HL-60 (cell line): Measurements from ENCODE around the gene DYNLT4.

ENCODE experiments used
- POLR2AphosphoS5 ChIP-seq: IDR thresholded peaks from 2 replicates; pipeline ENCODE4 v1.6.1; 2012; ENCODE audit warnings: low read depth
- TF ChIP-seq, protein P1 (sequence below): IDR thresholded peaks from one replicate; pipeline ENCODE4 v1.5.1; 2011; ENCODE audit warnings: low read length, control low read depth, inconsistent platforms; ENCODE audit not compliant: insufficient read depth

DNA sequence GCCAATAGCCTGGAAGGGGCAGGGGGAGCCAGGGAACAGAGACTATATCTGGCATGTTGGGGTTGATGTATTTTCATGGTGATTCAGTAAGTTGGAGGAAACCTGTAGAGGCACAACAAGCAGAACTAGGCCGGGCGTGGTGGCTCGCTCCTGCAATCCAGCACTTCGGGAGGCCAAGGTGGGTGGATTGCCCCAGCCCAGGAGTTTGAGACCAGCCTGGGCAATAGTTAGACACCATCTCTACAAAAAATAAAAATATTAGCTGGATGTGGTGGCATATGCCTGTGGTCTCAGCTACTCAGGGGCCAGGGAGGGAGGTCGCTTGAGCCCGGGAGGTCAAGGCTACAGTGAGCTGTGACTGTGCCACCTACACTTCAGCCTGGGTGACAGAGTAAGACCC lies 46.0 kb upstream of the DYNLT4 start:
- TF ChIP-seq POLR2AphosphoS5, result no peak
- TF ChIP-seq, protein P1, sequence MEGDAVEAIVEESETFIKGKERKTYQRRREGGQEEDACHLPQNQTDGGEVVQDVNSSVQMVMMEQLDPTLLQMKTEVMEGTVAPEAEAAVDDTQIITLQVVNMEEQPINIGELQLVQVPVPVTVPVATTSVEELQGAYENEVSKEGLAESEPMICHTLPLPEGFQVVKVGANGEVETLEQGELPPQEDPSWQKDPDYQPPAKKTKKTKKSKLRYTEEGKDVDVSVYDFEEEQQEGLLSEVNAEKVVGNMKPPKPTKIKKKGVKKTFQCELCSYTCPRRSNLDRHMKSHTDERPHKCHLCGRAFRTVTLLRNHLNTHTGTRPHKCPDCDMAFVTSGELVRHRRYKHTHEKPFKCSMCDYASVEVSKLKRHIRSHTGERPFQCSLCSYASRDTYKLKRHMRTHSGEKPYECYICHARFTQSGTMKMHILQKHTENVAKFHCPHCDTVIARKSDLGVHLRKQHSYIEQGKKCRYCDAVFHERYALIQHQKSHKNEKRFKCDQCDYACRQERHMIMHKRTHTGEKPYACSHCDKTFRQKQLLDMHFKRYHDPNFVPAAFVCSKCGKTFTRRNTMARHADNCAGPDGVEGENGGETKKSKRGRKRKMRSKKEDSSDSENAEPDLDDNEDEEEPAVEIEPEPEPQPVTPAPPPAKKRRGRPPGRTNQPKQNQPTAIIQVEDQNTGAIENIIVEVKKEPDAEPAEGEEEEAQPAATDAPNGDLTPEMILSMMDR, result no peak
